Ascending aorta (tissue), 2 donors: ENCODE data around the gene TRIM37. TPM values are rescaled to one million over a fixed set of nuclear protein-coding genes. Genes with fewer than 3 reads are reported as not detected.

Experiments used
- DNase-seq, 2 donors: peaks; one replicate each; pipeline ENCODE4 v3.0.0-alpha.2; 2019; ENCODE audit warnings: low spot score in 2 of 2
- H3K27ac ChIP-seq, 2 donors: fragments of 200-600 bp; sonication (generic); one replicate each; pipeline ENCODE4 v1.5.1; 2016 to 2017; ENCODE audit warnings: mild to moderate bottlenecking in 1 of 2
- H3K27me3 ChIP-seq: fragments of 200-600 bp; sonication (generic); one replicate; pipeline ENCODE4 v1.5.1; 2017
- H3K36me3 ChIP-seq, 2 donors: fragments of 200-600 bp; sonication (generic); one replicate each; pipeline ENCODE4 v1.5.1; 2016
- H3K4me1 ChIP-seq, 2 donors: fragments of 200-600 bp; sonication (generic); one replicate each; pipeline ENCODE4 v1.5.1; 2016 to 2017; ENCODE audit warnings: mild to moderate bottlenecking in 1 of 2
- H3K4me3 ChIP-seq, 2 donors: fragments of 200-600 bp; sonication (generic); one replicate each; pipeline ENCODE4 v1.5.1; 2016 to 2017; ENCODE audit warnings: mild to moderate bottlenecking in 1 of 2
- H3K9me3 ChIP-seq, 2 donors: fragments of 200-600 bp; sonication (generic); one replicate each; pipeline ENCODE4 v1.5.1; 2016
- intact Hi-C: fragments of 100-400 bp; cut with DNase I; formaldehyde crosslinking; loops from one replicate; pipeline ENCODE4 v1.15.1; 2023
- total RNA-seq: library from RNA; depleted of rRNA; stranded (reverse); fragments of >200 nt; gene quantifications from one replicate; pipeline ENCODE4 v1.1.0, GENCODE V29; 2016
- TF ChIP-seq, protein P1 (sequence below), 3 experiments: fragments of 200-600 bp in 2 of 3; fragments of 450-650 bp in 1 of 3; sonication (generic) in 2 of 3; IDR thresholded peaks; one replicate each; pipeline ENCODE4 v1.5.1; 2016 to 2019; ENCODE audit warnings: antibody characterized with exemption in 3 of 3, mild to moderate bottlenecking in 1 of 3, moderate library complexity in 1 of 3

TRIM37 gene
- total RNA-seq, 1 donor from 2014 or later: 15.0 TPM

DNA sequence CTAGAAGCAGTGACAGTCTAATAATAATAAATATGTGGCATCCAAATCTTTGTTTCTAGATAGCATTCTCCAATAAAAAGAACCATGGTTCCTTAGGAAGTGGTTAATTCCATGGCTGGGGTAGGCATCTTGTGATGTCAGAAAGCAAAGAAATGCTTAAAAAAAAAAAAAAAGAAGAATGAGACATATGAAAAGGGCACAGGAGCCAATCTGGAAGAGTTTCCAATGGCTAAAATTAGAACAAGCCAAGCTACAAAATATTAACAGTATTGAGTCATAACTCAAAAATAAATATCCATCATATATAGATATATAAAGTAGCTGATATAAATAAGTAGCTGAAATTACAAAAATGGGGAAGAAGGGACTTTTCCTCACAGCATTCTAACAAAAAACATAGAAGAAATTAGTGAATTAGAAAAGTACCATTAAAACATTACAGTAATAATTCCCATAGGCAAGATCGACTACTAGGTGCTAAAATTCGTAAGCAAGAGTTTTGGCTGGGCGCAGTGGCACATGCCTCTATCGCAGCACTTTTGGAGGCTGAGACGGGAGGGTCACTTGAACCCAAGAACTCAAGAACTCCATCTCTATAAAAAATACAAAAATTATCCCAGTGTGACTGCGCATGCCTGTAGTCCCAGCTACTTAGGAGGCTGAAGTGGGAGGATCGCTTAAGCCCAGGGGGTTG lies 111.3 kb downstream of the TRIM37 start:
- H3K27me3 ChIP-seq: no peaks in the 10 kb centered on the region
- H3K4me3 ChIP-seq: no peak overlapping the region
- intact Hi-C loops: no loop called here
- TF ChIP-seq, protein P1, sequence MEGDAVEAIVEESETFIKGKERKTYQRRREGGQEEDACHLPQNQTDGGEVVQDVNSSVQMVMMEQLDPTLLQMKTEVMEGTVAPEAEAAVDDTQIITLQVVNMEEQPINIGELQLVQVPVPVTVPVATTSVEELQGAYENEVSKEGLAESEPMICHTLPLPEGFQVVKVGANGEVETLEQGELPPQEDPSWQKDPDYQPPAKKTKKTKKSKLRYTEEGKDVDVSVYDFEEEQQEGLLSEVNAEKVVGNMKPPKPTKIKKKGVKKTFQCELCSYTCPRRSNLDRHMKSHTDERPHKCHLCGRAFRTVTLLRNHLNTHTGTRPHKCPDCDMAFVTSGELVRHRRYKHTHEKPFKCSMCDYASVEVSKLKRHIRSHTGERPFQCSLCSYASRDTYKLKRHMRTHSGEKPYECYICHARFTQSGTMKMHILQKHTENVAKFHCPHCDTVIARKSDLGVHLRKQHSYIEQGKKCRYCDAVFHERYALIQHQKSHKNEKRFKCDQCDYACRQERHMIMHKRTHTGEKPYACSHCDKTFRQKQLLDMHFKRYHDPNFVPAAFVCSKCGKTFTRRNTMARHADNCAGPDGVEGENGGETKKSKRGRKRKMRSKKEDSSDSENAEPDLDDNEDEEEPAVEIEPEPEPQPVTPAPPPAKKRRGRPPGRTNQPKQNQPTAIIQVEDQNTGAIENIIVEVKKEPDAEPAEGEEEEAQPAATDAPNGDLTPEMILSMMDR (IDR thresholded peaks at IDR 0.05): no peak
- peaks cover 5 to 13% of the 10 kb centered on the region in 2 donors for H3K36me3 ChIP-seq
- peak overlapping the region; percentile 32 to 39 for H3K27ac ChIP-seq
- H3K9me3 ChIP-seq: no peaks in the 10 kb centered on the region
- peaks cover 0 to 7% of the 10 kb centered on the region in 2 donors for H3K4me1 ChIP-seq
- DNase-seq: no peak

DNA sequence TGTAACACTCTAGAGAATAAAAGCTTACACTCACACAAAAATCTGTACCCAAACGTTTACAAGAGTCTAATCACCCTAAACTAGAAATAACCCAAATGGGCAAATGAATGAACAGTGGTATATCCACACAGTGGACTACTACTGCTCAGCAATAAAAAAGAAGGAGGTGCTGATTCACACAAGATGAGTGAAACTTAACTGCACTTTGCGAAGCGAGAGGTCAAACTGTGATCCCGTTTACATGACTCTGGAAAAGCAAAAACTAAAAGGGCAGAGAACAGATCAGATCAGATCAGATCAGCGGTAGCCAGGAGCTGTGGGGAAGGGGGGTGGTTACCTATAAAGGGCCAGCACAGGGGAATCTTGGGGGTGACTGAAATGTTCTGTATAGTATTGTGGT lies 113.4 kb downstream of the TRIM37 start:
- H3K27ac ChIP-seq: no peak overlapping the region
- H3K4me1 ChIP-seq: peaks cover 0 to 7% of the 10 kb centered on the region in 2 donors
- H3K27me3 ChIP-seq: no peaks in the 10 kb centered on the region
- no peaks in the 10 kb centered on the region for H3K9me3 ChIP-seq
- intact Hi-C loops: no loop called here
- DNase-seq: no peak
- H3K36me3 ChIP-seq: peaks cover 0 to under 1% of the 10 kb centered on the region in 2 donors
- no peak overlapping the region for H3K4me3 ChIP-seq
- TF ChIP-seq, protein P1 (IDR thresholded peaks at IDR 0.05): no peak

DNA sequence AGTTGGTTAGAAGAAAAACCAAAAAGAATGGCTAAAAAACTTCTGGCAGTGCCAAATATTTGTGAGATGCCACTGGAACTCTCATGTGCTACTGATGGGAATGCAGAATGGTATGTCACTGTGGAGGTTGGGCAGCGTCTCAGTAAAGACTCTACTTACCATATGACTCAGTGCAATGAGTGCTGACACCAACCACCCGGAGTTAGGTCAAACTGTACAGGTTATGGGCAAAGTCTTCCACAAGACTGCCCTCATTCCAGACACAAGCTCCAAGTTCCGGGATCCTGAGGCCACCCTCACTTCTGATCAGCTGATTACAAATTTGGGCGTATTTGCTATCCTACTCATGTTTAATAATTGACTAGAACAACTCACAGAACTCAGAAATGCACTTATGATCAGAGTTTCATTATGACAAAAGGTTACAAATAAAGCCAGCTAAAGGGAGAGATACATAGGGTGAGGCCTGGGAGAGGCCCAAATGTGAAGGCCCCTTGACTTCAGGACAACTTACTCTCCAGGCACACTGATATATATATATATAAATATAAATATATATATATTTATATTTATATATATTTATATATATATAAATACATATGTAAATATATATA lies 114.9 kb downstream of the TRIM37 start:
- H3K36me3 ChIP-seq: no peaks in the 10 kb centered on the region
- intact Hi-C loops: no loop called here
- peaks cover 0 to 7% of the 10 kb centered on the region in 2 donors for H3K4me1 ChIP-seq
- no peak overlapping the region for H3K4me3 ChIP-seq
- TF ChIP-seq, protein P1 (IDR thresholded peaks at IDR 0.05): no peak
- no peak overlapping the region for H3K27ac ChIP-seq
- DNase-seq: no peak
- H3K27me3 ChIP-seq: no peaks in the 10 kb centered on the region
- H3K9me3 ChIP-seq: no peaks in the 10 kb centered on the region

DNA sequence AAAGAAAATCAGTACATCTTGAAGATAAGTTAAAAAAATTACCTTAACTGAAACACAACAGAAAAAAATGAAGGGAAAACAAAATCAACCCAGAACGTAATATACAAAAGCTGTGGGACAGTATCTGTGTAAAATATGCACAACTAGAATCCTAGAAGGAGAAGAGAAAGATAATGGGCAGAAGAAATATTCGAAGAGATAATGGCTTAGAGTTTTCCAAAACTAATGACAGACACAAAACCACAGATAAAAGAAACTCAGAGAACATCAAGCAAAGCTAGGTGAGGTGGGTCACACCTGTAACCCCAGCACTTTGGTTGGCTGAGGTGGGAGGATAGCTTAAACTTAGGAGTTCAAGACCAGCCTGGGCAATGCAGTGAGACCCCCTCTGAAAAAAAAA lies 117.1 kb downstream of the TRIM37 start:
- TF ChIP-seq, protein P1 (IDR thresholded peaks at IDR 0.05): no peak
- no peak overlapping the region for H3K27ac ChIP-seq
- H3K4me3 ChIP-seq: no peak overlapping the region
- no peak for DNase-seq
- H3K4me1 ChIP-seq: peaks cover 0 to 2% of the 10 kb centered on the region in 2 donors
- intact Hi-C loops: no loop called here
- H3K9me3 ChIP-seq: no peaks in the 10 kb centered on the region
- no peaks in the 10 kb centered on the region for H3K27me3 ChIP-seq
- no peaks in the 10 kb centered on the region for H3K36me3 ChIP-seq

DNA sequence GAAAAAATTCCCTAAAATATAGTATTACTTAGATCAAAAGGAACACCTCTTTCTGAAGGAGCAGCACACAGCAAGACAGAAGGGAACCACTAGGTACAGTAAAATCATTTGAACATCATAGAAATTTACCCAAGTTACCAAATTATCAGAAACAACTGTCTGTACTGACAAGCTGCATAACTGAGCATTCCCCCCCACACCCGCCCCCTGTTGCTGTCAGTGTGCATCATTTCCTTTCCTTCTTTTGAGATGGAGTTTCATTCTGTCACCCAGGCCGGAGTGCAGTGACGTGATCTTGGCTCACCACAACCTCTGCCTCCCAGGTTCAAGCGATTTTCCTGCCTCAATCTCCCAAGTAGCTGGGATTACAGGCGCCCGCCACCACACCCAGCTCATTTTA lies 120.7 kb downstream of the TRIM37 start:
- Histone ChIP-seq H3K4me1 (no peaks in the 10 kb centered on the region), H3K27me3 (no peaks in the 10 kb centered on the region), H3K36me3 (no peaks in the 10 kb centered on the region), H3K27ac (no peak overlapping the region), H3K4me3 (no peak overlapping the region), H3K9me3 (no peaks in the 10 kb centered on the region)
- intact Hi-C loops: no loop called here
- TF ChIP-seq, protein P1 (IDR thresholded peaks at IDR 0.05): no peak
- DNase-seq: no peak
